H9 (cell line): ENCODE measurements around the gene ZNF319. TPM values are rescaled to one million over a fixed set of nuclear protein-coding genes. Genes with fewer than 3 reads are reported as not detected.

Experiments
- DNase-seq: peaks from one replicate; pipeline ENCODE4 v3.0.0-alpha.2; 2017
- H2AFZ ChIP-seq: one replicate; pipeline ENCODE4 v1.6.1; 2013; ENCODE audit warnings: mild to moderate bottlenecking, low read length, control low read depth, moderate library complexity
- H2AK5ac ChIP-seq: 2 replicates; pipeline ENCODE4 v1.6.1; 2013; ENCODE audit warnings: low read length, control low read depth, mixed read lengths; ENCODE audit not compliant: insufficient read length
- H2BK120ac ChIP-seq: one replicate; pipeline ENCODE4 v1.6.1; 2013; ENCODE audit warnings: low read depth, mild to moderate bottlenecking, low read length, control low read depth, inconsistent platforms; ENCODE audit not compliant: poor library complexity, severe bottlenecking
- H2BK12ac ChIP-seq: 2 replicates; pipeline ENCODE4 v1.6.1; 2013; ENCODE audit warnings: low read length, control low read depth, mixed read lengths, low read depth; ENCODE audit not compliant: insufficient read length
- H2BK15ac ChIP-seq: 2 replicates; pipeline ENCODE4 v1.6.1; 2013; ENCODE audit warnings: low read depth, low read length, control low read depth
- H2BK20ac ChIP-seq: one replicate; pipeline ENCODE4 v1.6.1; 2013; ENCODE audit warnings: low read depth, mild to moderate bottlenecking, low read length, control low read depth, inconsistent platforms; ENCODE audit not compliant: poor library complexity, severe bottlenecking
- H2BK5ac ChIP-seq: 2 replicates; pipeline ENCODE4 v1.6.1; 2013; ENCODE audit warnings: low read length, control low read depth, mixed read lengths; ENCODE audit not compliant: insufficient read length
- H3K14ac ChIP-seq: 2 replicates; pipeline ENCODE4 v1.6.1; 2013; ENCODE audit warnings: low read length, control low read depth; ENCODE audit not compliant: insufficient read depth
- H3K18ac ChIP-seq: 2 replicates; pipeline ENCODE4 v1.6.1; 2013; ENCODE audit warnings: low read depth, mild to moderate bottlenecking, mixed read lengths, low read length, control low read depth; ENCODE audit not compliant: insufficient read length
- H3K23ac ChIP-seq: 2 replicates; pipeline ENCODE4 v1.6.1; 2013; ENCODE audit warnings: low read length, control low read depth, mixed read lengths, low read depth; ENCODE audit not compliant: insufficient read length
- H3K23me2 ChIP-seq: 2 replicates; pipeline ENCODE4 v1.6.1; 2013; ENCODE audit warnings: low read depth, mild to moderate bottlenecking, mixed read lengths, low read length, control low read depth; ENCODE audit not compliant: insufficient read length, poor library complexity, severe bottlenecking
- H3K27ac ChIP-seq: 2 replicates; pipeline ENCODE4 v1.5.1; 2013; ENCODE audit warnings: low read length, control low read depth, mixed read lengths, low read depth; ENCODE audit not compliant: insufficient read length
- H3K27me3 ChIP-seq: 2 replicates; pipeline ENCODE4 v1.6.1; 2013; ENCODE audit warnings: low read length, control low read depth, inconsistent platforms; ENCODE audit not compliant: insufficient read depth
- H3K4ac ChIP-seq: 2 replicates; pipeline ENCODE4 v1.6.1; 2013; ENCODE audit warnings: low read depth, mild to moderate bottlenecking, control low read depth, inconsistent platforms, low read length, moderate library complexity
- H3K4me1 ChIP-seq: 2 replicates; pipeline ENCODE4 v1.6.1; 2013; ENCODE audit warnings: low read length, control low read depth, inconsistent platforms; ENCODE audit not compliant: insufficient read depth
- H3K4me2 ChIP-seq: 2 replicates; pipeline ENCODE4 v1.6.1; 2013; ENCODE audit warnings: low read length, control low read depth, mixed read lengths; ENCODE audit not compliant: insufficient read length, insufficient read depth
- H3K56ac ChIP-seq: 2 replicates; pipeline ENCODE4 v1.6.1; 2013; ENCODE audit warnings: low read depth, mild to moderate bottlenecking, mixed read lengths, low read length, control low read depth; ENCODE audit not compliant: insufficient read length
- H3K79me1 ChIP-seq: 2 replicates; pipeline ENCODE4 v1.6.1; 2013; ENCODE audit warnings: low read depth, mild to moderate bottlenecking, moderate library complexity, low read length, control low read depth, inconsistent platforms; ENCODE audit not compliant: insufficient read depth, poor library complexity, severe bottlenecking
- H3K79me2 ChIP-seq: 2 replicates; pipeline ENCODE4 v1.6.1; 2013; ENCODE audit warnings: low read length, control low read depth, inconsistent platforms; ENCODE audit not compliant: insufficient read depth
- H3K9ac ChIP-seq: 2 replicates; pipeline ENCODE4 v1.6.1; 2013; ENCODE audit warnings: low read length, control low read depth, mixed read lengths; ENCODE audit not compliant: insufficient read length; ENCODE audit errors: extremely low read depth
- H3K9me3 ChIP-seq: one replicate; pipeline ENCODE4 v1.6.1; 2013; ENCODE audit warnings: low read depth, low read length, inconsistent platforms; ENCODE audit not compliant: control insufficient read depth
- H3T11ph ChIP-seq: one replicate; pipeline ENCODE4 v1.6.1; 2013; ENCODE audit warnings: mild to moderate bottlenecking, low read length, control low read depth, inconsistent platforms
- H4K20me1 ChIP-seq: one replicate; pipeline ENCODE4 v1.6.1; 2013; ENCODE audit not compliant: control insufficient read depth, insufficient read length, insufficient read depth
- H4K5ac ChIP-seq: 2 replicates; pipeline ENCODE4 v1.6.1; 2013; ENCODE audit warnings: low read depth, mild to moderate bottlenecking, mixed read lengths, low read length, control low read depth; ENCODE audit not compliant: insufficient read length
- H4K8ac ChIP-seq: replicated peaks from 2 replicates; pipeline ENCODE4 v1.6.1; 2013; ENCODE audit warnings: low read length, control low read depth, mixed read lengths, low read depth; ENCODE audit not compliant: insufficient read length
- H4K91ac ChIP-seq: 2 replicates; pipeline ENCODE4 v1.6.1; 2013; ENCODE audit warnings: low read depth, mild to moderate bottlenecking, moderate library complexity, mixed read lengths, low read length, control low read depth; ENCODE audit not compliant: insufficient read length
- H3K27ac Mint-ChIP-seq, 3 experiments: 2 replicates in 2 of 3; 3 replicates in 1 of 3; pipeline ENCODE4 v1.8.0; 2020 to 2021; ENCODE audit warnings: mixed read lengths in 3 of 3, mild to moderate bottlenecking in 1 of 3, moderate library complexity in 1 of 3
- H3K27me3 Mint-ChIP-seq: 2 replicates; pipeline ENCODE4 v1.8.0; 2021; ENCODE audit warnings: low read depth, mild to moderate bottlenecking, moderate library complexity, mixed read lengths
- H3K36me3 Mint-ChIP-seq, 3 experiments: 2 replicates in 2 of 3; 3 replicates in 1 of 3; pipeline ENCODE4 v1.8.0; 2020 to 2021; ENCODE audit warnings: low read depth in 3 of 3, mixed read lengths in 3 of 3; ENCODE audit not compliant: insufficient read depth in 1 of 3
- H3K4me1 Mint-ChIP-seq, 2 experiments: 2 replicates each; pipeline ENCODE4 v1.8.0; 2020; ENCODE audit warnings: mixed read lengths in 2 of 2
- H3K4me3 Mint-ChIP-seq, 2 experiments: 2 replicates in 1 of 2; 3 replicates in 1 of 2; pipeline ENCODE4 v1.8.0; 2020 to 2021; ENCODE audit warnings: mild to moderate bottlenecking in 2 of 2, mixed read lengths in 2 of 2, moderate library complexity in 1 of 2
- H3K9me3 Mint-ChIP-seq, 2 experiments: 2 replicates in 1 of 2; 3 replicates in 1 of 2; pipeline ENCODE4 v1.8.0; 2020; ENCODE audit warnings: mild to moderate bottlenecking in 2 of 2, mixed read lengths in 2 of 2, moderate library complexity in 1 of 2
- CTCF ChIP-seq: fragments of 200-600 bp; sonication (generic); conservative IDR thresholded peaks from 3 replicates; pipeline ENCODE4 v1.8.0; 2021; ENCODE audit warnings: antibody characterized with exemption, mild to moderate bottlenecking
- WGBS: extraction: QIAGEN DNeasy Blood & Tissue Kit; methylation state at CpG from one replicate; pipeline ENCODE4 v1.1.7; 2013; ENCODE audit warnings: missing lambda C conversion rate, low lambda C conversion rate, mixed read lengths; ENCODE audit not compliant: insufficient read length; ENCODE audit errors: extremely low coverage; 5-methylcytosine and 5-hydroxymethylcytosine counted together
- total RNA-seq: library from RNA; stranded (reverse); gene quantifications from 2 replicates; pipeline ENCODE4 v1.2.1, GENCODE V29; 2021

ZNF319 gene
- total RNA-seq, 1 experiment from 2014 or later, result 5.6 TPM

- Histone ChIP-seq H3K23ac (no peak overlapping the region), H3K9ac (no peak overlapping the region), H4K20me1 (no peaks in the 10 kb centered on the region), H2BK15ac (no peak overlapping the region), H3K79me2 (no peaks in the 10 kb centered on the region), H3K56ac (no peak overlapping the region), H3K23me2 (peaks cover 16% of the 10 kb centered on the region), H2BK5ac (no peak overlapping the region), H2BK12ac (no peak overlapping the region), H3K14ac (no peak overlapping the region), H3K18ac (no peak overlapping the region), H3K27me3 (peaks cover 11% of the 10 kb centered on the region; the same call in 1 of the 2 replicates), H2AK5ac (no peak overlapping the region), H2BK120ac (no peak overlapping the region), H3K4ac (no peak overlapping the region), H3K9me3 (no peaks in the 10 kb centered on the region), H3T11ph (no peak overlapping the region), H3K4me2 (peak overlapping the region; percentile 71), H2BK20ac (no peak overlapping the region), H4K91ac (no peak overlapping the region), H3K27ac (no peak overlapping the region), H4K5ac (no peak overlapping the region), H2AFZ (no peak overlapping the region), H3K79me1 (no peaks in the 10 kb centered on the region), H4K8ac (no peak overlapping the region), H3K4me1 (no peaks in the 10 kb centered on the region)
- Mint-ChIP-seq H3K27ac (no peak overlapping the region), H3K4me3 (peak overlapping the region; percentile 79 to 93), H3K36me3 (no peaks in the 10 kb centered on the region; a peak in 1 of 7 replicates), H3K4me1 (peaks cover 3 to 9% of the 10 kb centered on the region in 2 experiments; a peak in 3 of 4 replicates), H3K27me3 (peaks cover 54% of the 10 kb centered on the region), H3K9me3 (no peaks in the 10 kb centered on the region)
- DNase-seq, result no peak
- WGBS, result no CpG with 5 or more reads among the region's 9 CpGs
- no peak for TF ChIP-seq CTCF
Measured at GRCh38 chr16:57986196-57986595, 14.3 kb downstream of the ZNF319 start.
